ENCODE data around the gene PHAX.

DNA sequence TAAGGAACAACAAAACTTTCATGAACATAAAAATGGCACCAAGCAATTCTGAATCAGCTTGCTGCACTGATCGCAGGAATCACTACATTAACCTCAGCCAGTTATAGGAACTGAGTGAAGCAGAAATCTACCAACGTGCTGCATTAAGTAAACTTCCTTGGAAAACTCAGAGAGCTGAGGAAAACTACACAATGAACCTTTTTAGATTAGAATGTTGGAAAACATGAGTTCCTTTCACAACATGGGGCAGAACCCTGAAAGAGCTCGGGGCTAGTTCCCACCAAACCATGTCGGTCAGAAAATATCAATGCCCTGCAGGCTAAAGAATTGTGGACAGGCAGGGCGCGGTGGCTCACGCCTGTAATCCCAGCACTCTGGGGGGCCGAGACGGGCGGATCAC lies 25.1 kb upstream of the PHAX start:
- TF ChIP-seq, protein P1, sequence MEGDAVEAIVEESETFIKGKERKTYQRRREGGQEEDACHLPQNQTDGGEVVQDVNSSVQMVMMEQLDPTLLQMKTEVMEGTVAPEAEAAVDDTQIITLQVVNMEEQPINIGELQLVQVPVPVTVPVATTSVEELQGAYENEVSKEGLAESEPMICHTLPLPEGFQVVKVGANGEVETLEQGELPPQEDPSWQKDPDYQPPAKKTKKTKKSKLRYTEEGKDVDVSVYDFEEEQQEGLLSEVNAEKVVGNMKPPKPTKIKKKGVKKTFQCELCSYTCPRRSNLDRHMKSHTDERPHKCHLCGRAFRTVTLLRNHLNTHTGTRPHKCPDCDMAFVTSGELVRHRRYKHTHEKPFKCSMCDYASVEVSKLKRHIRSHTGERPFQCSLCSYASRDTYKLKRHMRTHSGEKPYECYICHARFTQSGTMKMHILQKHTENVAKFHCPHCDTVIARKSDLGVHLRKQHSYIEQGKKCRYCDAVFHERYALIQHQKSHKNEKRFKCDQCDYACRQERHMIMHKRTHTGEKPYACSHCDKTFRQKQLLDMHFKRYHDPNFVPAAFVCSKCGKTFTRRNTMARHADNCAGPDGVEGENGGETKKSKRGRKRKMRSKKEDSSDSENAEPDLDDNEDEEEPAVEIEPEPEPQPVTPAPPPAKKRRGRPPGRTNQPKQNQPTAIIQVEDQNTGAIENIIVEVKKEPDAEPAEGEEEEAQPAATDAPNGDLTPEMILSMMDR (conservative IDR thresholded peaks at IDR 0.05 in 1 of 2, IDR thresholded peaks at IDR 0.05 in 1 of 2; ENCODE audit: low read depth in 1 of 2, low read length in 2 of 2), result no peak
- TF ChIP-seq EZH2 (IDR thresholded peaks at IDR 0.05; ENCODE audit: low read length, missing control alignments), result no peak

All from fibroblast of lung (primary cell).